Stimulated activated CD4-positive, alpha-beta T cell treated with anti-CD3 and anti-CD28 coated beads, Interleukin-4, amount 100 ng/mL, for 4 hours (primary cell): ENCODE data around the gene HMCN2.
"Not testable (repeated sequence)": the region's sequence is repeated elsewhere in the genome, so short reads cannot be mapped to it uniquely, and the experiment has no call there.

ENCODE experiments used
- DNase-seq, 2 experiments: peaks; one replicate each; pipeline ENCODE4 v3.0.0-alpha.2; 2020

HMCN2 gene

DNA sequence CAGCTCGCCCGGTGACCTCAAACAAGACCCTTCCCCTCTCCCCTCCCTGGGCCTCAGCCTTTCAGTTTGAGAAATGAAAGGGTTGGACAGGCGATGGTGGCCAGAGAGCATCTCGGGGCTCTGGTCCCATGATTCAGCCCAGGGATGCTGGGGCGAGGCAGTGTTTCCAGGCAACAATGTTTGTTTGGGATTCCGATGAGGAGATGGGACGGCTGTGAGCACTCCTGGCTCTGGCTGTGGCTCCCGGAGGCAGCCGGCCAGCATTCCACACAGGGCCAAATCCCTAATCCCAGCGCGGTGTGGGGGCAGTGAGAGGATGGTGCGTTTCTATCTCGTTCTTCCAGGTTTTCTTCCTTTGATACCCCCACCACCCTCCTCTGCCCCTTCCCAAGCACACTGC is 66.0 kb downstream of the HMCN2 start:
- DNase-seq, result no peak

DNA sequence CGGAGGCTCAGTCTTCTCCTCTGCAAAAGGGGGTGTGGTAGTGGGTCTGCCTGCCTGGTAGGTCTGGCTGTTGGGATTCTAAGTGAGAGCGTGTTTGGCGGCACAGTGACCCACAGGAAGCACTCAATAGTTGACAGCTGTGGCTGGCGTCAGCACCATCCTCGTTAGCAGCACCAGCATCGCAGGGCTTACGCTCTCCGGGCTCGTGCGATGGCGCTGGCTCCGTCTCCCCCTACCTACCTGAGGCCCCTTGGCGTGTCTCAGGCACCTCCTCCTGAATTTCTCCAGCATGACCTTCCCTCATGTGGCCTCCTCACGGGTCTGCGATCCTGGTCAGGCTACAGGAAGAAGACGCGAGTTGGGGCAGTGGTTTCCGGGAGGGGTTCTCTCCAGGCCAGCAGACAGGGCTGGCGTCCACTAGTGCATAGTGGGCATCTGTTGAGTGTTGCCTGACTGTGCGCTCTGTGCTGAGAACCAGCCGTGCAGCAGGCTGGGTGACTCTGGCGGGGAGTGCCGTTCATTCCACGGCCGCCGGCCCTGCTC is 66.9 kb downstream of the HMCN2 start:
- DNase-seq, result no peak

DNA sequence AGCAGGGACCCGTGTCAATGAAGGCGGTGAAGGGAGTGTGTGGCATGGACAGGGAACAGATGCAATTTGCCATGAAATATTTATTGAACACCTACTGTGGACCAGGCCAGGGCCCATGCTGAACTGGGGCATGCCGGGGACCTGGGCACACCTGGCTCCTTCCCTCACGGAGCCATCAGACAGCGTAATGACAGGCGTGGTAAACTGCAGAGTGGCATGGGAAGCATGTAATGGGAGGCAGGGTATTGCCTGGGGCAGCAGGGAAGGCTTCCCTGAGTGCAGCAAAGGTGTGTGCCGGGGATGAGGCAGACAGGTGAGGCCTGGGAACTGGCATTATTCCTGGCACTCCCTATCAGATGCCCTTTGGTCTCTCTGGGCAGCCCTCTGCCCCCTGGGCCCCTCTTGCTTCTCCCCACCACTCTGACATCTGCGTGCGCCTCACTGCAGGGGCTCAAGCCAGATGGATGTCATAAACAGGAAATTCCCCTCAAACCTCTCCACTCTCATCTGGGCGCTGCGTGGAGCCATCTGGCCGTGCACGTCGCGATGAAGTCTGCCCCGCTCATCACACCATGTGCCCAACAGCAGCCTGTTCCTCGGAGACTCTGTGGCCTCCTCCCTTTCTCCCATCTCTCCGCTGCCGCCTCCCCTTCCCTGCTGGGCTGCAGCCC is 67.6 kb downstream of the HMCN2 start:
- DNase-seq, result no peak

DNA sequence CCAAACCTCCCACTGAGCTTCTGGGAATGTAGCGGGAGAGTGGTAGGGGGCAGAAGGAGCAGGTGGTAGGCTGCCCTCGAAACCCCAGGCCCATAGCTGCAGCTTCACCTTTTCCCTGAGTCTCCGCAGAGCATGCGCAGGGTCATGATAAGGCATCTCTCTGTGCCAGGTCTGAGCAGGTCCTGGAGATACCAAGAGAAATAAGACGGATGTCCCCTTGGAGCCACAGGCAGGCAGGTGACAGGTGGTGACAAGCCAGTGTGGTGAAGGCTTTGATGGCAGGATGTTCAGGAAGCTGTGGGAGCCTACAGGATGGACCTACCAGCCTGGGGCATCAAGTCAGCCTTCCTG is 68.1 kb downstream of the HMCN2 start:
- DNase-seq, result no peak

DNA sequence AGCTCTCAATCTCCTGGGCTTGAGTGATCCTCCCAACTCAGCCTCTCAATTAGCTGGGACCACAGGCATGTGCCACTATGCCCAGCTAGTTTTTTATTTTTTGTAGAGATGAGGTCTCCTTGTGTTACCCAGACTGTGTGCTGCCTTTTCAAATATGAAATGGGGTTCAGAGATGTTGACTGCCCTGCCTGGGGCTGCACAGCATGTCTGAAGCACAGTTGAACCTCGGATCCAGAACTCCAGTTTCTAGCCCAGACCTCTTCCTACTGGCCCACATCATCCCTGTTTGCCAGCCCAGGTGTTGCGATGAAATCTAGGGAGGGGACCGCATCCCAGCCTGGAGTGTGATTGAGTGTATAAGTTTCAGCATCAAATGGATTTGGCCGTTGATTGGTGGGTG is 69.4 kb downstream of the HMCN2 start:
- no peak for DNase-seq

DNA sequence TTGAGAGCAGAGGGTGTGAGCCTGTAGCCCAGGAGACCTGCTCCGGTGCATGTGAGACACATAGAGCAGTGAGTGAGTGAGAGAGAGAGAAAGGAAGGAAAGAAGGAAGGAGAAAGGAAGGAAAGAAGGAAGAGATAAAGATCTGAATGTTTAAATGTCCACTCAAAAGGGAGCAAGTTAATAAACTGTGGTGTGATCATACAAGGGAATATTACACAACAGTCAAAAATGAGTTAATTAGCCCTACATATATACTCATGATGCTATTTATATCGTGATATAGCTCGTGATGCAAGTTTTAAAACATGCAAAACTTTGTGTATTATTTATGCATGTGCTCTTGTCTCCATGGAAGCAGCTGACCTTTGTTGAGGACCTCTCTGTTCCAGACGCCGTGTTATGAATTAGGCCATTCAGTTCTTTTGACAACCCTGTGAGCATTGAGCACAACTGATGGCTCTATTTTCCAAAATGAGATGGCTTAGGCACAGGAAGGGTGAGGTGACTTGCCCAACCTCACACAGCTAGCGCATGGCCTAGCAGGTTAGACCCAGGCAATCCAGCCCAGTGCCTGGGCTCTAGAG is 70.6 kb downstream of the HMCN2 start:
- no peak for DNase-seq

DNA sequence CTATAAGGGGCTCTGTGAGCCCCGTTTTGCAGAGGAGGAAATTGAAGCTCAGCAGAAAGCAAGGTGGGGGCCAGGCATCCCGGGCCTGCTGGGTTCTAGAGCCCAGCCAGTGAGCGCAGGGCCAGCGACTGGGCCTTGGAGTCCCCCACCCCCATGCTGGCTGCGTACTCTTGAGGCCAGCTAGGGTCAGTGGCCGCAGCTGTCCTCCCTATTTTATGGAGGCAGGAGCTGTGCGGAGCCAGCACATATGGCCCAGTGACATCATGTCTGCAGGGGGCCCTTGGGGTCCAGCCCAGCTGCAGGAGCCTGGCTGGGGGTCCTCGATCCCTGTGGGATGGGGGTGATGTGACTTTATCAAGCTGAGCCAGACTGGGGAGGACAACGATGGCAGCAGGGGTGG is 71.3 kb downstream of the HMCN2 start:
- DNase-seq, result no peak

DNA sequence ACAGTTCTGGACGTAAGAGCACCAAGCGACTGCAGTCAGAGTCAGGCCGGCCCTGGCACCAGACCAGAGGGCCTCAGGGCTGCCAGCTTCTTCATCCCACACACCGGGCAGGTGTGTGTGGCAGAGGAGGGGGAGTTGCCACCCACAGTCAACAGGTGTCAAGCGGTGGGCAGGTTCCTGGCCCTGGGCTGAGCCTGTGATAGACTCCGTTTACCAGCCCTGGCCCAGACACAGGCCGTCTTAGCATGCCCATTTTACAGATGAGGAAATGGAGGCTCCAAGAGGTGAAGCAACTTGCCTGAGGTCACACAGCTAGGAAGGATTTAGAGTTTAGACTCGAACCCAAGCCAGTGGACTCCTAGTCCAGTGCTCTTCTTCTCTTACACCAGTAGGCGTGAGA is 71.8 kb downstream of the HMCN2 start:
- DNase-seq, result no peak

DNA sequence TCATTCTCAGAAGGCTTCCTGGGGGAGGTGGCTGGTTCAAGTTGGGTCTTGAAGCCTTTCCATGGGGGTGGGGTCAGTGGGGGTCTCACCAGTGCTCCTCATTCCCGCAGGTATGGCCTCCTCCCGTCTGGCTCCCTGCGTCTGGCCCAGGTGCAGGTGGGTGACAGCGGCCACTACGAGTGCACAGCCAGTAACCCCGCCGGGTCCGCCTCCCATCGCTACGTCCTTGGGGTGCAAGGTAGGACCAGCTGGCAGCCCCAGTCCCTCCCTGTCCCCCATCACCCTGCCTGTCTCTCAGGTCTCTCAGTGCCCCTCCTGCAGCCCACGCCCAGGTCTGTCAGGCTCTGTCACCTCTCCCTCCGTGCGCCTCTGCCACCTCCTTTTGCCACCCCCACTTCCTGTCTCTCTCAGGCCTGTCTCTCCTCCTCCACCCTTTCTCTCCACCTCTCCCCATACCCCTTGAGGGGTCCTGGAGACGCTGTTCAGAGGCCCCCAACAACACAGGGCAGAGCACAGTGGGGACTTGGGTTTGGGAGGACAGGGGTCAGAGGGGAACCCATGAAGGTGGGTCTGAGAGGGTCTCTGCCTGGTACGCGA is 72.3 kb downstream of the HMCN2 start:
- DNase-seq, result no peak

DNA sequence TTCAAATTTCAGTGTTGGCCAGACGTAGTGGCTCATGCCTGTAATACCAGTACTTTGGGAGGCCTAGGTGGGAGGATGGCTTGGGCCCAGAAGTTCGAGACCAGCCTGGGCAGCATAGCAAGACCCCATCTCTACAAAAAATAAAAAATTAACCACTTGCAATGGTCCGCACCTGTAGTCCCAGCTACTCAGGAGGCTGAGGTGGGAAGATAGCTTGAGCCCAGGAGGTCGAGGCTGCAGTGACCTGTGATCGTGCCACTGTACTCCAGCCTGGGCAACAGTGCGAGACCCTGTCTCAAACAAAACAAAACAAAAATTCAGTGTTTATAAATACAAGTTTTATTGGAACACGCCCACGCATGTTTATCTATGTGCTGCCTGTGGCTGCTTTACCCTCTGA is 73.3 kb downstream of the HMCN2 start:
- DNase-seq, result not testable (repeated sequence)

DNA sequence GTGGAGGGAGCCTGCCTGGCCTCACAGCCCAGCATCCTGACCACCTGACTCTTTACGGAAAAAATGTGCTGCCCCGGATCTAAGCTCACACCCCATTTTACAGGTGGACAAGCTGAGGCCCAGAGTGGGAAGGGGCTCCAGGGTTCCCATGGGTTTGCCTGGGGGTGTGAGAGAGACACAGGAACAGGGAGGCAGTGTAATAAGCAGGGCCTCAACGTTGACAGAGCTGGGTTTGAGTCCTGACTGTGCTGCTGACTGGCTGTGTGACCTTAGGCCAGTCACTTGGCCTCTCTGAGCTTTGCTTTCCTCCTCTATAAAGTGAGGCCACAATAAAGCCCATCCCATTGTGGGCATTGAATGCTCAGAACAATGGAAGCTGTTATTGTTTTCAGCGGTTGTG is 73.7 kb downstream of the HMCN2 start:
- no peak for DNase-seq

DNA sequence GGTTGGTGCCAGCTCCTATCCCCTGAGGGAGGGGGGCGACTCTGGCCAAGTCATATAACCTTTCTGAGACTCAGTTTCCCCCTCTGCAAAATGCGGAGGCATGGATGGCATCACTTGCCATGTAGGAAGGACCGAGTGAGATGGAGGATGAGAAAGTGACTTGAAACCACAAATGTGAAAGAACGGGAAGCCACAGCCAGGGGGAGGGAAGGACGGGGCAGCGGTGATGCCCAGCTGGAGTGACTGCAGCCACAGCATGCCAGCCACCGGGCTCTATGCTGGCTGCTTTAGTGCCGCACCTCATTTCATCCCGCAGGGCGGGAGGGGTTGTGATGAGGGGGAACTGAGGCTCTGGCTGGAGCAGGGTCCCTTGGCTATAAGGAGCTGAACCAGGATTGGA is 74.5 kb downstream of the HMCN2 start:
- DNase-seq, result no peak

DNA sequence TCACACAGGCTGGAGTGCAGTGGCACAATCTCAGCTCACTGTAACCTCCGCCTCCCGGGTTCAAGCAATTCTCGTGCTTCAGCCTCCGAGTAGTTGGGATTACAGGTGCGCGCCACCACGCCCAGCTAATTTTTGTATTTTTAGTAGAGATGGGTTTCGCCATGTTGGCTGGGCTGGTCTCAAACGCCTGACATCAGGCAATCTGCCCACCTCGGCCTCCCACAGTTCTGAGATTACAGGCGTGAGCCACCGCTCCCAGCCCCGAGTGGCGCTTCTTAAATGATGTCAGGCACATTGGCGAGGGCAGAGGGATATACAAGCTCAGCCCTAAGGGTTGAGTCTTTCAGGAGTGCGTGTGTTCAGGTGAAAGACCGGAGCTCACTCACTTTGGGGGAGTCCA is 75.0 kb downstream of the HMCN2 start:
- not testable (repeated sequence) for DNase-seq

DNA sequence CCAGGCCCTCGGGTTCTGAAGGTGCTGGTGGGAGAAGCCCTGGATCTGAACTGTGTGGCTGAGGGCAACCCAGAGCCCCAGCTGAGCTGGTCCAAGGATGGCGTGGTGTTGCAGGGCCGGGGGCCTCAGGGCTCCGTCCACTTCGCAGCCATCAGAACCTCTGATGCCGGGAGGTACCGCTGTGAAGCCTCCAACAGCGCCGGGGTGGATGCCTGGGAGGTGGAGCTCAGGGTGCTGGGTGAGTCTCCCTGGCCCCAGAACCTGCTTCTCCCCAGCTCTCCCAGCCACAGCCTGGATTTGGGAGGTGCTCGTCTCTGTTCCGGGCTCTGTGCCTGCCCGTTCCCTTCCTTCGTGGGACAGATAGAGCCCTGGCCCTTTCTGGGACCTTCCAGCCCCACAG is 75.6 kb downstream of the HMCN2 start:
- DNase-seq, result no peak

DNA sequence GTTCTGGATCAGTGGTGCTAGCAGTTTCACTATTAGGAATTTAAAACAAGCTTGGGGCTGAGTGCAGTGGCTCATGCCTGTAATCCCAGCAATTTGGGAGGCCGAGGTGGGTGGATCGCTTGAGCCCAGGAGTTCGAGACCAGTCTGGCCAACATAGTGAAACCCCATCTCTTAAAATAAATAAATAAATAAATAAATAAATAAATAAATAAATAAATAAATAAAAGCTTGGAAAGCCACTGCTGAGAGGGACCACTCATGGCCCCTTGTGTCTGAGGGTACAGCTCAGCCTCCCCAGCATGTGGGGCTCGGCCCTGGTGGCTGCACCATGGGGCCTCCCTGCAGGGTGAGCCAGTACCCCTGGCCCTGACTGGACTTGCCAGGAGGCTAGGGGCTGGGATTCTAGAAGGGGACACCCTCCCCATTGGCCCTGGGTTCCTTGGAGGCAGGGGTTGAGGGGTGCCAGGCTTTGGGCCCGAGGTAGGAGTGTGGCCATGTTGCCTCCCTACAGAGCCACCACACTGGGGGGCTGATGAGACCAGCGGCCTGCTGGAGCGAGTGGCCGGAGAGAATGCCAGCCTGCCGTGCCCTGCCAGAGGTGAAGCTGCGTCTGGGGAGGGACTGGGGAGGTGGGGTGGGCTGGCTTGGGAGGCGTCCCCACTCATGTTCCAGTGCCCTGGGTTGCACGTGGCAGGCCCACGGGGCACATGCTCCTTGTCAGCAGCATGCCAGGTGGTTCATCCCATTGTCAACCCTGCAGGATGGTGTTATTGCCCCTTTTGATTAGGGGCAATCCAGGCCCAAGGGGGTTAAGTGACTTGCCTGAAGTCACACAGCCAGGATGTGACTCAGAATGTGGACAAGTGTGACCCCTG is 76.5 kb downstream of the HMCN2 start:
- no peak for DNase-seq

DNA sequence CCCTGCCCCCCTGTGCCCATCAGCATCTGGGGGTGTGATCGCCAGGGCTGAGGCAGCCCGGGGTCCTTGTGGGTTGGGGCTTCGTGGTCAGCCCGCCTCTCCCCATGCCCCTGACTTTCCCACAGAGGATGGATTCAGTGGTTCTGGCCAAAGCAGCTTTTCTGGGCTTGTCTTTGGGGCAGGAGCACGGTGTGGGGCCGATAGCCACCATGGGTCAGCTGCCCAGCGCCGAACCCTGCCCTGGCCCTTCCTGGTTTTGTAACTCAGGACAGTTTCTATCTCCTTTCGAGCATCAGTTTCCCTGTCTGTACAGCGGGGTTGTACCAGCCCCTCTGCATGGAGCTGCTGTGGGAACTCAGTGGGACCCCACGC is 77.1 kb downstream of the HMCN2 start:
- DNase-seq, result no peak

DNA sequence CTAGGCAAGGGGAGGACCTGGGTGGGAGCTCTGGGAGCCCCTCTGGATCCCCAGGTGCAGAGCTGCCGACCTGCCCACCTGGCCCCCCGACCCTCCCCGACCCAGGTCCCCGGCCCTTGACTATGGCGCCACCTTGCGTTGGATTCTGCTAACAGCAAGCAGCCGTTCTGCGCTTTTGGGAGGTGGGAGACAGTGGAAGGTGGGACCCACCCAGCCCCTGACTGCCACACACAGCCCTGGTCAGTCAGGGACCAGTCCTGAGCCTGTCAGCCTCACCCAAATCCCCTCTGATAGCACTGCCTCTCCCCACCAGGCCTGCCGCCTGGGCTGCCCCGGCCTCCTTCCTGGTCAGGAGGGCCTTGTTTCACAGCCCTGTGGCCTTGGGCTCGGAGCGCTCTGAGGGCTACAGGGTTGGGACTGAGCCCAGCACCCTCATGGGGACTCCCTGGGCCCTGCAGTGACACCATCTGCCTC is 77.9 kb downstream of the HMCN2 start:
- DNase-seq, result peak; percentile 8 to 24

DNA sequence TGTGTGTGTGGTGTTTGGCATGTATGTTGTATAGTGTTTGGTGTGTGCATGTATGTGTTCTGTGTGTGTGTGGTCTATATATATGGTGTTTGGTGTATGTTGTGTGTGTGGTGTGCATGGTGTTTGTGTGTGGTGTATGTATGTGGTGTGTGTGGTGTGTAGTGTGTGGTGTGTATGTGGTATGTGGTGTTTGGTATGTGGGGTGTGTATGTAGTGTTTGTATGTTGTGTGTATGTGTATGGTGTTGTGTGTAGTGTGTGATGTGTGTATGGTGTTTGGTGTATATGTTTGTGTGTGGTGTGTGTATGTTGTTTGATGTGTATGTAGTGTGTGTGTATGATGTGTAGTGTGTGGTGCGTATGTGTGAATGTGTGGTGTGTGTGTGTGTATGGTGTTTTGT is 78.8 kb downstream of the HMCN2 start:
- no peak for DNase-seq

DNA sequence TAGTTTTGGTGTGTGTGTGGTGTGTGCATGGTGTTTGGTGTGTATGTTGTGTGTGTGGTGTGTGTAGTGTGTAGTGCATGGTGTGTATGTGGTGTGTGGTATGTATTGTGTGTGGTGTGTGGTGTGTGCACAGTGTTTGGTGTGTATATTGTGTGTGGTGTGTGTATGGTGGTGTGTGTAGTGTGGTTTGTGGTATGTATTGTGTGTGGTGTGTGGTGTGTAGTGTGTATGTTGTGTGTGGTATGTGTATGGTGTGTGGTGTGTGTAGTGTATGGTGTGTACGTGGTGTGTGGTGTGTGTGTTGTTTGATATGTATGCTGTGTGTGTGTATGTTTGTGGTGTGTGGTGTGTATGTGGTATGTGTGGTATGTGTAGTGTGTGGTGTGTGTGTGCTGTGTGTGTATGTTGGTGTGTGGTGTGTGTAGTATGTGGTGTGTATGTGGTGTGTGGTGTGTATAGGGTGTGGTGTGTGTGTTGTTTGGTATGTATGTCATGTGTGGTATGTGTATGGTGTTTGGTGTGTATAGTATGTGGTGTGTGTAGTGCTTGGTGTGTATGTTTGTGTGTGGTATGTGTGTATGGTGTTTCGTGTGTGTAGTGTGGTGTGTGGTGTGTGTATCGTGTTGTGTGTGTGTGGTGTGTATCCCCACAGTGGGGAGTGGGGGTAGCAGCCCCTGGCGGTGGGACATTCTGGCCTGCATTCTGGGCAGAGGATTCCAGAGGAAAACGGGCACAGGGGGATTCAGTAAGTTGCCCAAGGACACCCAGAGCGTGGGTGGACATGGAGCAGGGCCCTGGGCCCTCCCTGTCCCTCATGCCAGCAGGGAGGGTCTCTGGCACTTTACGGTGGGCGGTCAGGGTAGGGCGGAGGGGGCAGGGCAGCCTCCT is 79.7 kb downstream of the HMCN2 start:
- DNase-seq, result no peak

DNA sequence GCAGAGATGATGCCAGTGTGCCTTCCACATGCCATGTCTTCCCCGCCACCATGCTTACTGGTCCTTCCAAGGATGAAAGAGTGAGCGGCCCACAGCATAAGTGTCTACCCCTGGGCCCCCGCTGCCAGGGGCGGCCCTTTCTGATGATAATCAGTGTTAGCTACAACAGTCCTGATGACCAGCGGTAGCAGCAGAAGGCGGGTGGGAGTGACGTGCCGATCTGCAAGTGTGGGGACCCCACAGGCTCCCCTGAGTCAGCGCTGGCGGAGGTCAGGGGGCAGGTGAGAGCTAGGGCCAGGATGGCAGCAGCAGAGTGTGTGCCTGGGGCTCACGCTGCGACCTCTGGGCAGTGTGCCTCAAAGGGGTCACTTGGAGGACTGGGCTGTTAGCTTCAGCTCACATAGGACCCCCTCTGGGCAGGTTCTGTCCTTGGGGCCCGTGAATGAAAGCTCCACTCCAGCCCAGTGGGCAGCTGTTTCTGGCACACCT is 80.4 kb downstream of the HMCN2 start:
- no peak for DNase-seq

DNA sequence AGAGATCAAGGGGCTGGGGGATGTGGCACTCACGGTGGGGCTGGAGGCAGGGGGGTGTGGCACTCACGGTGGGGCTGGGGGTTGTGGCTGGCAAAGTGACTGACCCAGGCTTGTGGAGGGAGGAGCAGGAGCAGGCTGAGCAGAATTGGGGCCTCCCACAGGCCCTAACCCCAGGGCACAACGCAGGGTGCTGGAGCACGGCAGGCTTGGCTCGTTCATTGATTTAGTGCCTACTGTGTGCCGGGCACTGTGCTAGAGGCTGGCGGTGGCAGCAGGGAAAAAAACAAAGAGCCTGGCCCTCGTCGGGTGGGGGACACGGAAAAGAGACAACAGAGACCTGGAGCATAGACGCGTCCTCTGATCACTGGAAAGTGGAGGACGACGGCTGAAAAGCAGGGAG is 80.9 kb downstream of the HMCN2 start:
- no peak for DNase-seq

DNA sequence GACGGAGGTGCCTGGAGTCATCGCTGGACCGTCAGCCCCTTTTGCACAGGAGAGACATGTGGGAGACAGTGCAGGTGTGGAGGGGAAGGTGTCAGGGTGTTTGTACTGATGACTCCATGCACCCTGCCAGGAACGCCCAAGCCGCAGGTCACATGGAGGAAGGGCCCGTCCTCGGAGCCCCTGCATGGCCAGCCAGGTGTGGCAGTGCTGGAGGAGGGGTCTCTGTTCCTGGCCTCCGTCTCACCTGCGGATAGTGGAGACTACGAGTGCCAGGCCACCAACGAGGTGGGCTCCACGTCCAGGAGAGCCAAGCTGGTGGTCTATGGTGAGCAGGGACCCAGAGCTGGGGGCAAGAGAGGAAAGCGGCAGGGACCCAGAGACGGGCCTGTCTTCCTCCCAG is 81.5 kb downstream of the HMCN2 start:
- DNase-seq, result no peak
